ENCODE data around the gene MCC. TPM values are rescaled to one million over a fixed set of nuclear protein-coding genes. Genes with fewer than 3 reads are reported as not detected.

Gene MCC
- total and polyA plus RNA-seq, 2 donors (not counting 1 experiment from before 2014, with no cell fraction given), result 0.09 to 0.32 TPM

GRCh38 chr5:113140837-113141671, 347.2 kb downstream of the MCC start:
- Histone ChIP-seq H3K9ac (ENCODE audit: low read length) (no peak overlapping the region), H2AFZ (ENCODE audit: insufficient read depth, low read depth, low read length, poor library complexity, severe bottlenecking) (no peak overlapping the region), H3K27me3 (replicated peaks in 1 of 4; ENCODE audit: control extremely low read depth in 1 of 4, control insufficient read depth in 3 of 4, insufficient read depth in 4 of 4, low read length in 3 of 4) (peaks cover 0 to 9% (median 1%) of the 10 kb centered on the region in 4 experiments), H3K79me2 (ENCODE audit: control insufficient read depth, insufficient read depth, low read length) (no peaks in the 10 kb centered on the region), H3K4me3 (ENCODE audit: control extremely low read depth in 1 of 5, extremely low read depth in 1 of 5, insufficient read depth in 1 of 5, low read depth in 2 of 5, low read length in 4 of 5) (no peak overlapping the region), H4K20me1 (ENCODE audit: control insufficient read depth, insufficient read depth, low read length, poor library complexity, severe bottlenecking) (no peaks in the 10 kb centered on the region), H3K27ac (ENCODE audit: low read length in 2 of 2) (no peak overlapping the region), H3K4me1 (ENCODE audit: control insufficient read depth in 2 of 2, insufficient read depth in 2 of 2, low read length in 2 of 2) (no peaks in the 10 kb centered on the region), H3K36me3 (replicated peaks in 1 of 2; ENCODE audit: control extremely low read depth in 1 of 2, control insufficient read depth in 1 of 2, extremely low read depth in 1 of 2, insufficient read depth in 2 of 2, low read length in 1 of 2) (no peaks in the 10 kb centered on the region), H3K9me3 (ENCODE audit: control extremely low read depth in 1 of 3, control insufficient read depth in 2 of 3, insufficient read depth in 1 of 3, low read length in 2 of 3) (no peaks in the 10 kb centered on the region), H3K4me2 (replicated peaks; ENCODE audit: low read depth, low read length, poor library complexity, severe bottlenecking) (no peak overlapping the region)
- Mint-ChIP-seq H3K27me3 (peaks cover 16% of the 10 kb centered on the region), H3K27ac (no peak overlapping the region), H3K4me1 (no peaks in the 10 kb centered on the region), H3K9me3 (ENCODE audit: insufficient read depth) (no peaks in the 10 kb centered on the region), H3K4me3 (no peak overlapping the region)
- ATAC-seq (ENCODE audit: low read depth) (no peak), DNase-seq (no peak)
- WGBS (ENCODE audit: insufficient coverage), result 72% methylated on average over 7 of the region's 9 CpGs
- intact Hi-C loops (cut with micrococcal nuclease), result no loop called here
- ChIA-PET CTCF (no interaction called here), POLR2A (no interaction called here)
- no peak for TF ChIP-seq EZH2 (IDR thresholded peaks at IDR 0.05; ENCODE audit: borderline replicate concordance, insufficient read depth, low read depth, low read length, poor library complexity, severe bottlenecking)
- no peak for TF ChIP-seq CTCF (IDR thresholded peaks at IDR 0.05)

- Mint-ChIP-seq H3K27ac (no peak overlapping the region), H3K9me3 (ENCODE audit: insufficient read depth) (no peaks in the 10 kb centered on the region), H3K4me3 (no peak overlapping the region), H3K27me3 (peaks cover 8% of the 10 kb centered on the region), H3K4me1 (no peaks in the 10 kb centered on the region)
- intact Hi-C loops (cut with micrococcal nuclease), result no loop called here
- Histone ChIP-seq H3K27ac (ENCODE audit: low read length in 2 of 2) (no peak overlapping the region), H3K36me3 (replicated peaks in 1 of 2; ENCODE audit: control extremely low read depth in 1 of 2, control insufficient read depth in 1 of 2, extremely low read depth in 1 of 2, insufficient read depth in 2 of 2, low read length in 1 of 2) (no peaks in the 10 kb centered on the region), H4K20me1 (ENCODE audit: control insufficient read depth, insufficient read depth, low read length, poor library complexity, severe bottlenecking) (no peaks in the 10 kb centered on the region), H3K9ac (ENCODE audit: low read length) (no peak overlapping the region), H3K79me2 (ENCODE audit: control insufficient read depth, insufficient read depth, low read length) (no peaks in the 10 kb centered on the region), H3K27me3 (replicated peaks in 1 of 4; ENCODE audit: control extremely low read depth in 1 of 4, control insufficient read depth in 3 of 4, insufficient read depth in 4 of 4, low read length in 3 of 4) (peaks cover 0 to 3% (median 0%) of the 10 kb centered on the region in 4 experiments), H3K9me3 (ENCODE audit: control extremely low read depth in 1 of 3, control insufficient read depth in 2 of 3, insufficient read depth in 1 of 3, low read length in 2 of 3) (no peaks in the 10 kb centered on the region), H3K4me2 (replicated peaks; ENCODE audit: low read depth, low read length, poor library complexity, severe bottlenecking) (no peak overlapping the region), H3K4me1 (ENCODE audit: control insufficient read depth in 2 of 2, insufficient read depth in 2 of 2, low read length in 2 of 2) (no peaks in the 10 kb centered on the region), H2AFZ (ENCODE audit: insufficient read depth, low read depth, low read length, poor library complexity, severe bottlenecking) (no peak overlapping the region), H3K4me3 (ENCODE audit: control extremely low read depth in 1 of 5, extremely low read depth in 1 of 5, insufficient read depth in 1 of 5, low read depth in 2 of 5, low read length in 4 of 5) (no peak overlapping the region)
- ATAC-seq (ENCODE audit: low read depth) (no peak), DNase-seq (no peak)
- WGBS (ENCODE audit: insufficient coverage), result no CpG with 5 or more reads among the region's 3 CpGs
- TF ChIP-seq EZH2 (IDR thresholded peaks at IDR 0.05; ENCODE audit: borderline replicate concordance, insufficient read depth, low read depth, low read length, poor library complexity, severe bottlenecking) (no peak), CTCF (IDR thresholded peaks at IDR 0.05) (no peak)
- ChIA-PET POLR2A (no interaction called here), CTCF (no interaction called here)
These were observed 354.9 kb downstream of the MCC start for GRCh38 chr5:113133211-113133975.

Measured in B cell (primary cell).